NCI-H187 (cell line): ENCODE measurements around the gene CAPNS2.

ENCODE experiments used
- DNase-seq, 2 experiments: peaks; one replicate each; lab custom pipeline; 2025; lab: John Stamatoyannopoulos, UW

The CAPNS2 gene

DNA sequence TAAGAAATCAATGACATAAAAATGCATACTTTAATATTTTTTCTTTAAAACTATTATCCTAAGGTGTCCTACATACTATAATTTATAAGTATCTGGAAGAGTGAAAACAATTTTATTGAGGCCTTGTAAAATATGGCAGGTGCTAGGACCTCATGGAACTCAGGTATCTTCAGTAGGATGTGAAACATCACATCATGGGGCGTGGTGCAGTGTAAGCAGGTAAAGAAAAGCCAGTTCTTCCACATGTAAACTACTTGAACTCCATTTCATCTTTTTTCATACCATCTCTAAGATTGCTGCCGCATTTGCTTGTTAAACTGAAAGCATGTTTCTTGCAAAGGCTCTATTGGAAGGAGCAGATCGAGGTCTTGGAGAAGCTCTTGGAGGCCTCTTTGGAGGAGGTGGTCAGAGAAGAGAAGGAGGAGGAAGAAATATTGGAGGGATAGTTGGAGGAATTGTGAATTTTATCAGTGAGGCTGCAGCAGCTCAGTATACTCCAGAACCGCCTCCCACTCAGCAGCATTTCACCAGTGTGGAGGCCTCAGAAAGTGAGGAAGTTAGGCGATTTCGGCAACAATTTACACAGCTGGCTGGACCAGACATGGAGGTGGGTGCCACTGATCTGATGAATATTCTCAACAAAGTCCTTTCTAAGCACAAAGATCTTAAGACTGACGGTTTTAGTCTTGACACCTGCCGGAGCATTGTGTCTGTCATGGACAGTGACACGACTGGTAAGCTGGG is at the start of gene CAPNS2:
Gene CAPNS2, plus strand, starts transcription at position 253 of the 744 bp plus-strand sequence. Its CDS starts 73 bp downstream, at position 326.
- no peak for DNase-seq

GRCh38 chr16:55521792-55522191 is 44.7 kb upstream of the CAPNS2 start:
- no peak for DNase-seq

DNA sequence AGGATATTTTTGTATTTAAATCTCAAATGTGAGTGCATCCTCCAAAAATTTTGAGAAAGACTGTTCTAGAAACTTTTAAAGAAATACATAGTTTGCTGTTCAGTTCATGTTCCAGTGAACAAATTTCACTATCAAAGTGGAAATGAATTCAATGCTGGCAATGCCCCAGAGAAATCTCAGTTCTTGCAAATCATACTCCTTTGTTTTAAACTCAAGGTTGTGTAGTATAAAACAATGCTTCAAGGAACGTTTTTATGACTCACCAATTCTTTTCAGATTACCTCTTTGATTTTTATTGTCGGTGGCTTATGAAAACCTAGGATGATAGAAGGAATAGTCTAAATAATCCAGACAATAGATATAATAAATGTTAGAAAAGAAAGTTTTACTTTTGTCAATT is 40.0 kb upstream of the CAPNS2 start:
- no peak for DNase-seq

DNA sequence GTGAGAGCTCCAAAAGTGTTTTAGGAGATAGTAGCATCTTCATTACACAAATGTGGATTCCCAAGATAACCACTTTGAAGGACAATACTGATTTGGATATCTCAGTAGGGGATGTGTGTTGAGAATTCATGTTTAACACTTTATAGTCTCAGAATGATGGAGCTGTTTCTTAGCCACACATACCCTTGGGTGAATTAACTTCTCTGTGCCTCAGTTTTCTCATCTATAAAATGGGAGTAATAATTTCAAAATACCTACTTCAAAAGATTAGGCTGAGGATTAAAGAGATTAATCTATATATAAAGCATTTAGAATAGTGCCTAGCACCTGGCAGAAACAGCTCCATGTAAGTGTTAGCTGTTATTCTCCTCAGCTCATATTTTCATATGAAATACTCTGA is 38.6 kb upstream of the CAPNS2 start:
- DNase-seq, result no peak

- no peak for DNase-seq
These were observed 37.5 kb upstream of the CAPNS2 start for GRCh38 chr16:55529018-55529417.

GRCh38 chr16:55530316-55530856 is 36.1 kb upstream of the CAPNS2 start:
- no peak for DNase-seq

DNA sequence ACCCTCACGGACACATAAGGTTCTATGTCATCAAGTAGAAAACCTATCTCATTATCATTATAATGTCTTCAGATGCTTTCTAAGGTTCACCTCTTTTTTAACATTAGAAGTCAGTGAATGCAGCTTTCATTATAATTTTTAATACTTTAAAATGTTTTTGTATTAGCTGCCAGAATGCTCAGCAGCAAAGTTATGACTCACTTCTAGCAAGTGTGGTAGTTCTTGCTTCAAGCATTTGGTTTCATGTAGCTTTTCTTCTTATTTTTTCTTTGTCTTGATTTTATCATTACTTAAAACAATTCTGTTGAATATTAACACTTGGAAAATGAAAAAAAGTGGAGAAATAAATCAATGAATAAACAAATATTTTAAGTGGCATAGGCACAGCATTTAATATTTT is 34.3 kb upstream of the CAPNS2 start:
- DNase-seq, result no peak

DNA sequence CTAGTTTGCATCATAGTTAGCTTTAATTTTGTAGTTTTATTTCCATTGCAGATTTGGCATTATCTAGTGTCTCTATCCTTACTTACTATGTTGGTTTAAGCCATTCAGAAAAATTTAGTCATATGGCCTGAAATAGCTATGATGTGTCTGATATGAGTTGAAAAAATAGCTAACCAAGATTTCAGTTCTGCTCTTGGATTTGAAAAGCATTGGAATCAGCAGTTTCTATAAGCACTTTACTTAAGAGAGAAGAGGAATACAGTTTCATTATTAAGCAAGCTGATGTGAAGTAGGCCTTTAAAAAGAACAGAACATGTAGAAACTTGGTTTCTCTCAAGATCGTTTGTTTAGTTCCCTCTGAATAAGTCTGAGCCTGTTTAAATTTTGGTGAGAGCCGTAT is 31.7 kb upstream of the CAPNS2 start:
- no peak for DNase-seq

GRCh38 chr16:55539049-55539448 is 27.4 kb upstream of the CAPNS2 start:
- no peak for DNase-seq

- no peak for DNase-seq
These were observed 27.0 kb upstream of the CAPNS2 start for GRCh38 chr16:55539488-55539887.

- no peak for DNase-seq
These were observed 26.3 kb upstream of the CAPNS2 start for GRCh38 chr16:55540221-55540620.

GRCh38 chr16:55542459-55543082 is 23.9 kb upstream of the CAPNS2 start:
- no peak for DNase-seq

DNA sequence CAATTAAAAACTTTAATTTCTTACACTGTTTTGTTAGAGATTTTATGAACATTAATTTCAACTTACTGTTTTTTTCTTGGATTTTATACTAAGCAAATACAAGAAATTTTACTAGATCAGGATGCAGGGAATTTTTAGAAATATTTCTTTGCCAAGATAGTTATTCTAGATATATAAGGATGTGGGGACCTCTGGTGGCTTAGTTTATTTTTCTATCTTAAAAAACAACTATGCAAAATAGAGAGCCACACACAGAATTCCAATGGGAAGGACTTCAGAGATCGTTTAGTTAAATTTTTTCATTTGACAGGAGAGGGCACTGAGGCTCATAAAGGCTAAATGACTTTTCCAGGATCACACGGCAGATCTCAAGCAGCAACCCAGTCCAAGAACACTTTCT is 23.0 kb upstream of the CAPNS2 start:
- DNase-seq, result no peak

DNA sequence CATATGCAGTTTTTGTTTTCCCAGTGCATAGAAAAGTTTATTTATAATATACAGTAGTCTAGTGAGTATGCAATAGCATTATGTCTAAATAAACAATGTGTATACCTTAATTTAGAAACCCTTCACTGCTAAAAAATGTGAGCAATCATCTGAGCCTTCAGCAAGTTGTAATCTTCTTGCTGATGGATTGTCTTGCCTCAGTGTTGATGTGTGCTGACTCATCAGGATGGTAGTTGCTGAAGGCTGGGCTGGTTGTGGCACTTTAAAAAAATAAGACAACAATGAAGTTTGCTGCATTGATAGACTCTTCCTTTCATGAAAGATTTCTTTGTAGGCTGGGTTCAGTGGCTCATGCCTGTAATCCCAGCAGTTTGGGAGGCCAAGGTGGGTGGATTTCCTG is 13.9 kb upstream of the CAPNS2 start:
- no peak for DNase-seq

DNA sequence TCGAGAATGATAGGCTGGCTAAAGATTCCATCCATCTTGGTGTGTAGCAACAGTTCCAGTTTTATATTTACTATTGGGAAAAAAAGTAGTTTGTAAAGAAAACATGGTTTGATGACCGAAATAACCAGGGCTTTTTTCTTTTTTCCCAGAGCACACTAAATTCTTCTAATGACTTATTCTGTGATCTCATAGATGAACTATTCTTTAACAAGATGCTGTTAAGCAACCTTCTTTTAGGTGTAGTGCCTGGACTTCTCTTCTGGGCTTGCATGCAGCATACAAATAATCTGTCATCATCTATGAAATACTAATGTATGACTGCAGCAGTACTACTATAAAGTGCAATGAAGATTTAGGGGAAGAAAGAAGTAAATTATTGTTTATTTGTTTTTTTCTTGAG is 11.0 kb upstream of the CAPNS2 start:
- DNase-seq, result no peak

DNA sequence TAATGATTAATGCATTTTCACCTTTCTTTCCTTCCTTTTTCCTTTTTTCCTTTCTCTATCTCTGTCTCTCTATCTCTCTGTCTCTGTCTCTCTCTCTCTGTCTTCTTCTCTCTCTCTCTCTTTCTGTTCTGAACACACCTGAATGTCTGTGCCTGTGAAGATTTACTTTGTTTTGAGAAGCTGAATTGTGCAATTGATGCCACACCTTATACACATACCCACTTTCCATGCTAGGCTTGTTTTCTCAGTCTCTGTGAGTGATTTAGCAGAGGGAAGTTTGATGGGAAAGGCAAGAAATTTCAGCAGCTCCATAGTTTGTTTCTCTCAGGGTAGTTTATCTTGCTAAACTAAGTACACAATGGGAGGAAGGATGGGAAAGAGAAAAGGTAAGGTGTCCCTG is 9.3 kb upstream of the CAPNS2 start:
- DNase-seq, result no peak

GRCh38 chr16:55559233-55559632 is 7.3 kb upstream of the CAPNS2 start:
- DNase-seq, result no peak

GRCh38 chr16:55559933-55560516 is 6.5 kb upstream of the CAPNS2 start:
- no peak for DNase-seq

- no peak for DNase-seq
These were observed 5.1 kb upstream of the CAPNS2 start for GRCh38 chr16:55561319-55561848.

- no peak for DNase-seq
These were observed 3.5 kb upstream of the CAPNS2 start for GRCh38 chr16:55562936-55563335.

DNA sequence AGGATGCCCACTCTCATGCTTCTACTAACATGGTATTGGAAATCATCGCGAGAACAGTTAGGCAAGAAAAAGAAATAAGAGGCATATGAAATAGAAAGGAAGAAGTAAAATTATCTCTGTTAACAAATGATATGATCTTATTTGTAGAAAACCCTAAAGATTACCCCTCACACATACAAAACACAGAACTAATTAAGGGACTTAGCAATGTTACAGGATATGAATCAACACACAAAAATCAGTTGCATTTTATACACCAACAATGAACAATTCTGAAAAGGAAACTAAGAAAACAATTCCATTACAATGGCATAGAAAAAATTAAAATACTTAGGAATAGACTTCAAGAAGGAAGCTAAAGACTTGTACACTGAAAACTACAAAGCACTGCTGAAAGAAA is 2.7 kb upstream of the CAPNS2 start:
- no peak for DNase-seq

DNA sequence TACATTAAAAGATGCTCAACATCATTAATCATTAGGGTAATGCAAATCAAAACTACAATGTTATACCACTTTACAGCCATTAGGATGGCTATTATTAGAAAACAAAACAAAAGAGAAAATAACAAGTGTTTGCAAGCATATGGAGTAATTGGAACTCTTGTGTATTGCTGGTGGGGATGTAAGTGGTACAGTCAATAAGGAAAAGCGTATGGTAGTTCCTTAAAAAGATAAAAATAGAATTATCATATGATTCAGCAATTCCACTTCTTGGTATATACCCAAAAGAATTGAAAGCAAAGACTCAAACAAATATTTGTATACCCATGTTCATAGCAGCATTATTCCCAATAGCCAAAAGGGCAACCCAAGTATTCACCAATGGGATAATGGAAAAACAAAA is 1.4 kb upstream of the CAPNS2 start:
- DNase-seq, result no peak

DNA sequence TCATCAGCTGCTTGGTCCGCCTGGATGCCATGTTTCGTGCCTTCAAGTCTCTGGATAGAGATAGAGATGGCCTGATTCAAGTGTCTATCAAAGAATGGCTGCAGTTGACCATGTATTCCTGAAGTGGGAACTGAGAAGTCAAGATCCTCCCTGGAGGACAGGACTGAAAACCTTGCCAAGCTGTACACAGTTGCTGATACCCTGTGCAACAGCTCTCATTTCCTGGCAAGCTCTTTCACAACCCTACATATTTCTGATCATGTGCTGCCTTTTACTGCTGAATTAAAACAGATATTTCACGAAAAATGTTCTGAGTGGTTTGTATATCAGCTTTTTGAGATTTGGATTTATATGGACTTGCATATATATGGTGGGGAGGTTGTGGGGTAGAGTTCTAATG is 898 bp downstream of the CAPNS2 start:
- no peak for DNase-seq
